MM.1S (cell line): ENCODE data around the gene AEBP1.

Experiments used
- EZH2phosphoT487 ChIP-seq: fragments of 300-600 bp; sonication (generic); IDR thresholded peaks from 2 replicates; pipeline ENCODE4 v1.6.1; 2018; ENCODE audit warnings: antibody characterized with exemption, low read length
- TF ChIP-seq, protein P1 (sequence below): fragments of 300-600 bp; sonication (generic); IDR thresholded peaks from 2 replicates; pipeline ENCODE4 v1.5.1; 2016; ENCODE audit warnings: antibody characterized with exemption, low read length, mixed read lengths

DNA sequence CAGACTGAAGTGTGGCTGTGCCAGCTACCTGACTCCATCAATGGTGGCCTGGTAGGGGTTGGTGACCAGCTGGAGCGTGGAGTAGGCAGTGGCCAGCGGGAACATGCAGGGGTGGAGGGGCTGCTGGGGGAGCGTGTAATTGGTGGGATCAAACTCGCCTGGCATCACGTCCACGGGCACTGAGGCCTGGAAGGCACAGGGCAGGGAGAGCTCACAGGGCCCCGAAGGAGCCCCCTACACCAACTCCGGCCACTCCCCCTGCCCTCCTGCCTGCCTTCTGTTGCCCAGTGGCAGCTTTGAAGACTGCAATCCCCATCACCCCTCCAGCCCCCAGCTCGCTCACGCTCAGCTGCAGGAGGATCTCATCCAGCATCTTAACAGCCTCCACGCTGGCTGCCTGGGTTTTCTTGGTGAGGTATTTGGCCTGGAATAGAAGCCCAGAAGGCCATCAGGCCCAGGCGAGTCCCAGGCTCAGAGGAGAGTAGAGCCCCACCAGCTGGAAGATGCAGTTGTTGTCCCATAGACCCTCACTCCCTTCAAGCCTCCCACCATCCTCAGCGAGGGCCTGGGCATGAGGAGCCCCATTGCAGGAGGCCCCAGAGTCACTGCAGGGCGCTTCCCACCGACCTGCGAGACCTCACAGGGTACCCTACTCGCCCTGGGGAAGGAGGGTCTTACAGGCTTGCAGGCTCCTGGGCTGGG lies 12.1 kb downstream of the AEBP1 start:
- TF ChIP-seq, protein P1, sequence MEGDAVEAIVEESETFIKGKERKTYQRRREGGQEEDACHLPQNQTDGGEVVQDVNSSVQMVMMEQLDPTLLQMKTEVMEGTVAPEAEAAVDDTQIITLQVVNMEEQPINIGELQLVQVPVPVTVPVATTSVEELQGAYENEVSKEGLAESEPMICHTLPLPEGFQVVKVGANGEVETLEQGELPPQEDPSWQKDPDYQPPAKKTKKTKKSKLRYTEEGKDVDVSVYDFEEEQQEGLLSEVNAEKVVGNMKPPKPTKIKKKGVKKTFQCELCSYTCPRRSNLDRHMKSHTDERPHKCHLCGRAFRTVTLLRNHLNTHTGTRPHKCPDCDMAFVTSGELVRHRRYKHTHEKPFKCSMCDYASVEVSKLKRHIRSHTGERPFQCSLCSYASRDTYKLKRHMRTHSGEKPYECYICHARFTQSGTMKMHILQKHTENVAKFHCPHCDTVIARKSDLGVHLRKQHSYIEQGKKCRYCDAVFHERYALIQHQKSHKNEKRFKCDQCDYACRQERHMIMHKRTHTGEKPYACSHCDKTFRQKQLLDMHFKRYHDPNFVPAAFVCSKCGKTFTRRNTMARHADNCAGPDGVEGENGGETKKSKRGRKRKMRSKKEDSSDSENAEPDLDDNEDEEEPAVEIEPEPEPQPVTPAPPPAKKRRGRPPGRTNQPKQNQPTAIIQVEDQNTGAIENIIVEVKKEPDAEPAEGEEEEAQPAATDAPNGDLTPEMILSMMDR: no peak
- TF ChIP-seq EZH2phosphoT487: no peak
